ENCODE measurements around the gene THAP10.

THAP10 gene

GRCh38 chr15:70853973-70854665 is 38.1 kb downstream of the THAP10 start, which contains the start of gene LARP6:
Gene LARP6, minus strand, starts transcription at chr15:70854157. Its CDS starts 69 bp downstream, at chr15:70854088.
- no peak for DNase-seq (ENCODE audit: low read depth in 2 of 2, low spot score in 1 of 2)

GRCh38 chr15:70853318-70853972 is 38.8 kb downstream of the THAP10 start:
- no peak for DNase-seq (ENCODE audit: low read depth in 2 of 2, low spot score in 1 of 2)

GRCh38 chr15:70852501-70853317 is 39.5 kb downstream of the THAP10 start:
- DNase-seq (ENCODE audit: low read depth in 2 of 2, low spot score in 1 of 2) = no peak

- DNase-seq (ENCODE audit: low read depth in 2 of 2, low spot score in 1 of 2) = no peak
Measured at GRCh38 chr15:70851889-70852288, 40.3 kb downstream of the THAP10 start.

- DNase-seq (ENCODE audit: low read depth in 2 of 2, low spot score in 1 of 2) = no peak
Measured at GRCh38 chr15:70845602-70846360, 46.5 kb downstream of the THAP10 start.

- no peak for DNase-seq (ENCODE audit: low read depth in 2 of 2, low spot score in 1 of 2)
Measured at GRCh38 chr15:70837476-70837875, 54.8 kb downstream of the THAP10 start.

- DNase-seq (ENCODE audit: low read depth in 2 of 2, low spot score in 1 of 2) = no peak
Measured at GRCh38 chr15:70835841-70836240, 56.4 kb downstream of the THAP10 start.

GRCh38 chr15:70835415-70835814 is 56.8 kb downstream of the THAP10 start:
- no peak for DNase-seq (ENCODE audit: low read depth in 2 of 2, low spot score in 1 of 2)

GRCh38 chr15:70834999-70835398 is 57.2 kb downstream of the THAP10 start:
- no peak for DNase-seq (ENCODE audit: low read depth in 2 of 2, low spot score in 1 of 2)

GRCh38 chr15:70833861-70834765 is 58.1 kb downstream of the THAP10 start:
- no peak for DNase-seq (ENCODE audit: low read depth in 2 of 2, low spot score in 1 of 2)

GRCh38 chr15:70833422-70833821 is 58.8 kb downstream of the THAP10 start:
- no peak for DNase-seq (ENCODE audit: low read depth in 2 of 2, low spot score in 1 of 2)

GRCh38 chr15:70832176-70832575 is 60.1 kb downstream of the THAP10 start:
- no peak for DNase-seq (ENCODE audit: low read depth in 2 of 2, low spot score in 1 of 2)
